Mesenteric fat pad (tissue), 1 donor: ENCODE data around the gene TMEM132D. TPM values are rescaled to one million over a fixed set of nuclear protein-coding genes. Genes with fewer than 3 reads are reported as not detected.

Experiments used
- DNase-seq: peaks from one replicate; pipeline ENCODE4 v3.0.0-alpha.2; 2020; ENCODE audit warnings: low spot score
- total RNA-seq: library from RNA; stranded (reverse); fragmentation: NEBNext Ultra II Directional; extraction: Animal tissue kit (Norgen Biotek cat#: 25700); gene quantifications from one replicate; pipeline ENCODE4 v1.2.1, GENCODE V29; 2021
- donor health status: DM: yes; HTN: yes; CAD: no.

The TMEM132D gene
- total RNA-seq, 1 donor from 2014 or later = not detected

GRCh38 chr12:129827102-129827865 lies 76.5 kb downstream of the TMEM132D start:
- no peak for DNase-seq

GRCh38 chr12:129826273-129826672 lies 77.6 kb downstream of the TMEM132D start:
- DNase-seq = no peak

- DNase-seq = no peak
Observed at GRCh38 chr12:129825316-129825715, 78.5 kb downstream of the TMEM132D start.

- no peak for DNase-seq
Observed at GRCh38 chr12:129821964-129822363, 81.9 kb downstream of the TMEM132D start.

- DNase-seq = no peak
Observed at GRCh38 chr12:129819391-129819790, 84.4 kb downstream of the TMEM132D start.

- DNase-seq = no peak
Observed at GRCh38 chr12:129815846-129816245, 88.0 kb downstream of the TMEM132D start.

GRCh38 chr12:129811963-129812362 lies 91.9 kb downstream of the TMEM132D start:
- DNase-seq = no peak

- no peak for DNase-seq
Observed at GRCh38 chr12:129807136-129807535, 96.7 kb downstream of the TMEM132D start.

GRCh38 chr12:129791396-129791795 lies 112.4 kb downstream of the TMEM132D start:
- DNase-seq = no peak

- DNase-seq = no peak
Observed at GRCh38 chr12:129790930-129791329, 112.9 kb downstream of the TMEM132D start.

GRCh38 chr12:129790331-129790730 lies 113.5 kb downstream of the TMEM132D start:
- DNase-seq = no peak

- DNase-seq = no peak
Observed at GRCh38 chr12:129789921-129790320, 113.9 kb downstream of the TMEM132D start.

- DNase-seq = no peak
Observed at GRCh38 chr12:129788506-129789084, 115.2 kb downstream of the TMEM132D start.

- no peak for DNase-seq
Observed at GRCh38 chr12:129779989-129780388, 123.8 kb downstream of the TMEM132D start.

- DNase-seq = no peak
Observed at GRCh38 chr12:129779033-129779432, 124.8 kb downstream of the TMEM132D start.

GRCh38 chr12:129776977-129777667 lies 126.7 kb downstream of the TMEM132D start:
- no peak for DNase-seq

GRCh38 chr12:129772501-129773493 lies 131.0 kb downstream of the TMEM132D start:
- DNase-seq = no peak

GRCh38 chr12:129771238-129771637 lies 132.6 kb downstream of the TMEM132D start:
- DNase-seq = no peak

- DNase-seq = no peak
Observed at GRCh38 chr12:129765719-129766118, 138.1 kb downstream of the TMEM132D start.

- DNase-seq = no peak
Observed at GRCh38 chr12:129762436-129762835, 141.4 kb downstream of the TMEM132D start.

- no peak for DNase-seq
Observed at GRCh38 chr12:129753586-129753985, 150.2 kb downstream of the TMEM132D start.
